K562 (cell line): ENCODE results near the gene FBXW8. TPM values are rescaled to one million over a fixed set of nuclear protein-coding genes. Genes with fewer than 3 reads are reported as not detected.

Experiments used
- ATAC-seq: fragments of 200-7000 bp; cut with Tn5 transposase; 3 replicates; pipeline ENCODE4 v1.9.1; 2020; ENCODE audit warnings: moderate library complexity
- BruUV-seq: library from RNA; stranded (reverse); fragments of 400-500 nt; replicated peaks from 2 replicates; lab custom pipeline; 2021; lab: Mats Ljungman, UMichigan
- CTCF ChIA-PET: fragments of 300-600 bp; formaldehyde crosslinking; extraction: SDS; loops from one replicate; lab custom pipeline; 2021; ENCODE audit warnings: low intra/inter-chr PET ratio; lab: Yijun Ruan, JAX
- POLR2A ChIA-PET: fragments of 300-600, 350-650 bp; sonication (Branson Sonifier 250); formaldehyde crosslinking; extraction: SDS; loops from one replicate; lab custom pipeline; 2021; ENCODE audit warnings: antibody characterized with exemption, inconsistent platforms; lab: Yijun Ruan, JAX
- DNase-seq, 4 experiments: peaks; one replicate each; pipeline versions ENCODE4 v3.0.0 to v3.0.0-alpha.2; 2011 to 2018; ENCODE audit warnings: low spot score in 3 of 4, mixed read lengths in 3 of 4; ENCODE audit errors: extremely low read depth in 1 of 4
- FAIRE-seq: peaks from 2 replicates; lab custom pipeline; 2011; peaks lifted over from hg19 to GRCh38; lab: Jason Lieb, UNC
- H2AFZ ChIP-seq: 2 replicates; pipeline ENCODE4 v1.6.0; 2011; ENCODE audit warnings: low read depth, low read length, control low read depth, inconsistent platforms
- H3K27ac ChIP-seq: fragments of 200-600 bp; 3 replicates; pipeline ENCODE4 v1.8.0; 2011; ENCODE audit warnings: low read depth, mild to moderate bottlenecking, control low read depth, inconsistent platforms, low read length, moderate library complexity, mixed read lengths; ENCODE audit errors: extremely low read depth
- H3K27me3 ChIP-seq, 2 experiments: fragments of 300-600 bp in 1 of 2; 2 replicates in 1 of 2; 3 replicates in 1 of 2; pipeline versions ENCODE4 v1.6.0 to v1.8.0; 2011; ENCODE audit warnings: inconsistent platforms in 2 of 2, low read length in 2 of 2, mild to moderate bottlenecking in 1 of 2, mixed read lengths in 1 of 2, moderate library complexity in 1 of 2; ENCODE audit not compliant: control insufficient read depth in 2 of 2, insufficient read depth in 2 of 2
- H3K36me3 ChIP-seq: fragments of 300-600 bp; 3 replicates; pipeline ENCODE4 v1.8.0; 2011; ENCODE audit warnings: mild to moderate bottlenecking, low read length, inconsistent platforms; ENCODE audit not compliant: control insufficient read depth, insufficient read depth
- H3K4me1 ChIP-seq, 2 experiments: fragments of 200-600 bp in 1 of 2; replicated peaks in 1 of 2; 2 replicates in 1 of 2; 3 replicates in 1 of 2; pipeline versions ENCODE4 v1.5.1 to v1.8.0; 2011; ENCODE audit warnings: inconsistent platforms in 2 of 2, low read length in 2 of 2, mild to moderate bottlenecking in 1 of 2, mixed read lengths in 1 of 2, moderate library complexity in 1 of 2; ENCODE audit not compliant: control insufficient read depth in 2 of 2, insufficient read depth in 2 of 2
- H3K4me2 ChIP-seq: 2 replicates; pipeline ENCODE4 v1.6.1; 2011; ENCODE audit warnings: low read length, control low read depth, inconsistent platforms, mixed read lengths; ENCODE audit not compliant: insufficient read depth
- H3K4me3 ChIP-seq: fragments of 200-600 bp; sonication (generic), shearing (Covaris generic); 2 replicates; pipeline ENCODE4 v1.5.1; 2016; ENCODE audit warnings: control low read depth, inconsistent platforms
- H3K79me2 ChIP-seq: fragments of 200-600 bp; 3 replicates; pipeline ENCODE4 v1.8.0; 2011; ENCODE audit warnings: low read length, inconsistent platforms; ENCODE audit not compliant: control insufficient read depth, insufficient read depth
- H3K9ac ChIP-seq, 2 experiments: 2 replicates each; pipeline versions ENCODE4 v1.6.0 to v1.6.1; 2011; ENCODE audit warnings: low read depth in 2 of 2, low read length in 2 of 2, control low read depth in 1 of 2, inconsistent platforms in 1 of 2, mild to moderate bottlenecking in 1 of 2, mixed read lengths in 1 of 2; ENCODE audit not compliant: insufficient read depth in 1 of 2
- H3K9me1 ChIP-seq: one replicate; pipeline ENCODE4 v1.6.0; 2011; ENCODE audit warnings: inconsistent platforms, mild to moderate bottlenecking, low read length, moderate library complexity; ENCODE audit not compliant: control insufficient read depth, insufficient read depth
- H3K9me3 ChIP-seq: replicated peaks from 2 replicates; pipeline ENCODE4 v1.5.1; 2011; ENCODE audit warnings: low read depth, low read length, inconsistent platforms; ENCODE audit not compliant: control insufficient read depth, insufficient read depth
- H4K20me1 ChIP-seq: replicated peaks from 2 replicates; pipeline ENCODE4 v1.6.1; 2011; ENCODE audit warnings: low read length, inconsistent platforms, mixed read lengths; ENCODE audit not compliant: control insufficient read depth, insufficient read depth
- DIDO1 ChIP-seq: fragments of 450-650 bp; IDR thresholded peaks from 2 replicates; pipeline ENCODE4 v1.6.1; 2016; ENCODE audit warnings: low read depth, missing biosample characterization, missing genetic modification characterization
- HNRNPK ChIP-seq: fragments of 200-400 bp; formaldehyde crosslinking; IDR thresholded peaks from one replicate; pipeline ENCODE4 v1.6.1; 2018; ENCODE audit warnings: mild to moderate bottlenecking, low read depth, low read length; ENCODE audit not compliant: poor library complexity, severe bottlenecking
- PHB2 ChIP-seq: fragments of 450-650 bp; IDR thresholded peaks from 2 replicates; pipeline ENCODE4 v1.6.1; 2017; ENCODE audit warnings: low read depth
- POU5F1 ChIP-seq: fragments of 150-350 bp; IDR thresholded peaks from 2 replicates; pipeline ENCODE4 v1.6.1; 2014; ENCODE audit warnings: borderline replicate concordance, low read length, low read depth, mild to moderate bottlenecking; ENCODE audit not compliant: partially characterized antibody
- PTTG1 ChIP-seq: fragments of 450-650 bp; IDR thresholded peaks from 2 replicates; pipeline ENCODE4 v1.6.1; 2016; ENCODE audit warnings: low read depth, mild to moderate bottlenecking, missing genetic modification characterization, missing compliant biosample characterization
- RCOR1 ChIP-seq, 2 experiments: IDR thresholded peaks; 2 replicates each; pipeline ENCODE4 v1.6.1; 2012; ENCODE audit warnings: low read depth in 2 of 2, low read length in 2 of 2, borderline replicate concordance in 1 of 2, improper control_type of control experiment in 1 of 2
- RFX7 ChIP-seq: fragments of 250-450 bp; sonication (Bioruptor Pico); IDR thresholded peaks from 2 replicates; pipeline ENCODE4 v1.5.1; 2021; ENCODE audit warnings: mild to moderate bottlenecking
- SMARCB1 ChIP-seq: IDR thresholded peaks from 2 replicates; pipeline ENCODE4 v1.6.1; 2011; ENCODE audit warnings: improper control_type of control experiment, low read depth; ENCODE audit not compliant: insufficient read length
- SRF ChIP-seq, 2 experiments: fragments of 250-450, 450-650 bp in 1 of 2; sonication (Bioruptor Pico) in 1 of 2; sonication (generic) in 1 of 2; formaldehyde crosslinking; IDR thresholded peaks; 2 replicates each; pipeline versions ENCODE4 v1.5.0 to v1.5.1; 2020 to 2022; ENCODE audit warnings: mild to moderate bottlenecking in 1 of 2, missing genetic modification reagents in 1 of 2
- SRSF7 ChIP-seq: fragments of 200-400 bp; formaldehyde crosslinking; optimal IDR thresholded peaks from 2 replicates; pipeline ENCODE3; 2017; ENCODE audit warnings: mild to moderate bottlenecking, low read depth, low read length
- TAF15 ChIP-seq: fragments of 200-400 bp; formaldehyde crosslinking; IDR thresholded peaks from 2 replicates; pipeline ENCODE4 v1.6.1; 2017; ENCODE audit warnings: mild to moderate bottlenecking, low read depth, low read length, moderate library complexity
- TOE1 ChIP-seq, 2 experiments: fragments of 450-650 bp in 1 of 2; sonication (generic) in 1 of 2; formaldehyde crosslinking in 1 of 2; IDR thresholded peaks; 2 replicates each; pipeline versions ENCODE4 v1.7.1 to v1.8.0; 2016 to 2022; ENCODE audit warnings: borderline replicate concordance in 2 of 2, mild to moderate bottlenecking in 2 of 2, antibody characterized with exemption in 1 of 2, inconsistent platforms in 1 of 2, low read depth in 1 of 2, missing genetic modification reagents in 1 of 2, moderate library complexity in 1 of 2
- TSC22D4 ChIP-seq: fragments of 450-650 bp; IDR thresholded peaks from 2 replicates; pipeline ENCODE4 v1.6.1; 2016; ENCODE audit warnings: missing genetic modification characterization, missing biosample characterization, control low read depth
- ZFP36 ChIP-seq: fragments of 150-350 bp; IDR thresholded peaks from 2 replicates; pipeline ENCODE4 v1.6.1; 2018; ENCODE audit warnings: low read length, low read depth; ENCODE audit not compliant: partially characterized antibody
- ZNF347 ChIP-seq: fragments of 450-650 bp; formaldehyde crosslinking; IDR thresholded peaks from 2 replicates; pipeline ENCODE4 v1.4.0; 2020; ENCODE audit warnings: low read depth, mild to moderate bottlenecking, moderate library complexity
- WGBS: fragments of 100-300 bp; shearing (Covaris generic); methylation state at CpG from one replicate; pipeline ENCODE4 v1.1.6; 2016; ENCODE audit warnings: low coverage, mixed read lengths; ENCODE audit not compliant: insufficient coverage; ENCODE audit errors: missing lambda C conversion rate; 5-methylcytosine and 5-hydroxymethylcytosine counted together
- in situ Hi-C: fragments of 300-500 bp; cut with MboI; formaldehyde crosslinking; loops from 4 replicates; pipeline ENCODE4 v1.15.0; 2018; ENCODE audit warnings: inconsistent platforms, mixed read lengths
- intact Hi-C: fragments of 100-400 bp; cut with micrococcal nuclease; formaldehyde crosslinking; loops from 2 replicates; pipeline ENCODE4 v1.14.2; 2022
- polyA plus RNA-seq, 8 experiments: library from polyadenylated mRNA; depleted of rRNA in 4 of 8; stranded (reverse) in 5 of 8; unstranded in 3 of 8; fragments of >200 nt; fragmentation: Nextera tagmentation in 2 of 8; fragmentation: Illumina TruSeq in 1 of 8; extraction: Ambion mirVana in 2 of 8; extraction: Trizol in 1 of 8; gene quantifications; 2 replicates each; pipeline versions ENCODE4 v1.2.1 to v1.2.3, GENCODE V29; 2011 to 2014; ENCODE audit warnings: inconsistent platforms in 1 of 8, missing spikeins in 1 of 8
- total RNA-seq, 7 experiments: library from RNA; depleted of rRNA in 6 of 7; stranded (reverse); fragments of >200 nt in 6 of 7; fragmentation: Illumina TruSeq in 2 of 7; extraction: Trizol in 2 of 7; gene quantifications; 2 replicates each; pipeline versions ENCODE4 v1.2.1 to v1.2.3, GENCODE V29; 2011 to 2021; ENCODE audit warnings: low replicate concordance in 1 of 7
- TF ChIP-seq, protein P1 (sequence below), 2 experiments: IDR thresholded peaks; 2 replicates each; pipeline ENCODE4 v1.6.1; 2012; ENCODE audit warnings: improper control_type of control experiment in 2 of 2, low read depth in 2 of 2, low read length in 2 of 2, borderline replicate concordance in 1 of 2

The FBXW8 gene
- total and polyA plus RNA-seq, 9 of the 15 experiments (the other 6 are each of a cell fraction or from before 2014, with no cell fraction given) = 0.58 to 8.3 (median 4.4) TPM

DNA sequence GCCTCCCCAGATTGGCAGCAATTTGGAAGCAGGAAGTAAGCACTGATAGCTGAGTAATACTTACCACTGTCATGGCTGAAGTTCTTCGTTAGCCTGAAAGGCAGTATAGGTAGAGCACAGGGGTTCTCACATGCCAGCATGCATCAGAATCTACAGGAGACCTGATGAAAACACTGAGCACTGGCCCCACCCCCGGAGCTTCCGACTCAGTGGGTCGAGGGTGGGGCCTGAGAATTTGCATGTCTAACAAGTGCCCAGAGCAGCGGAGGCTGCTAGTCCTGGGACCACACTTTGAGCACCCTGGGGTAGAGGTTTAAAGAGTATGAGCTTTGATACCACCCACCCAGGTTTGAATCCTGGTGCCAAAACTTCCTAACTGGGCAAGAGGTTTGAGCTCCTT is 89.6 kb downstream of the FBXW8 start:
- WGBS = 39% methylated on average over 5 of the region's 5 CpGs
- H2AFZ ChIP-seq = no peak overlapping the region
- no peak for FAIRE-seq
- no peak for TF ChIP-seq ZNF347
- no peak for TF ChIP-seq RFX7 (CRISPR knock-in tag)
- no peak for TF ChIP-seq PHB2
- no peak for TF ChIP-seq HNRNPK
- TF ChIP-seq, protein P1, sequence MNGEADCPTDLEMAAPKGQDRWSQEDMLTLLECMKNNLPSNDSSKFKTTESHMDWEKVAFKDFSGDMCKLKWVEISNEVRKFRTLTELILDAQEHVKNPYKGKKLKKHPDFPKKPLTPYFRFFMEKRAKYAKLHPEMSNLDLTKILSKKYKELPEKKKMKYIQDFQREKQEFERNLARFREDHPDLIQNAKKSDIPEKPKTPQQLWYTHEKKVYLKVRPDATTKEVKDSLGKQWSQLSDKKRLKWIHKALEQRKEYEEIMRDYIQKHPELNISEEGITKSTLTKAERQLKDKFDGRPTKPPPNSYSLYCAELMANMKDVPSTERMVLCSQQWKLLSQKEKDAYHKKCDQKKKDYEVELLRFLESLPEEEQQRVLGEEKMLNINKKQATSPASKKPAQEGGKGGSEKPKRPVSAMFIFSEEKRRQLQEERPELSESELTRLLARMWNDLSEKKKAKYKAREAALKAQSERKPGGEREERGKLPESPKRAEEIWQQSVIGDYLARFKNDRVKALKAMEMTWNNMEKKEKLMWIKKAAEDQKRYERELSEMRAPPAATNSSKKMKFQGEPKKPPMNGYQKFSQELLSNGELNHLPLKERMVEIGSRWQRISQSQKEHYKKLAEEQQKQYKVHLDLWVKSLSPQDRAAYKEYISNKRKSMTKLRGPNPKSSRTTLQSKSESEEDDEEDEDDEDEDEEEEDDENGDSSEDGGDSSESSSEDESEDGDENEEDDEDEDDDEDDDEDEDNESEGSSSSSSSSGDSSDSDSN (IDR thresholded peaks at IDR 0.05; ENCODE audit: borderline replicate concordance in 1 of 2, low read depth in 2 of 2, low read length in 2 of 2) = no peak
- TF ChIP-seq ZFP36 = no peak
- TF ChIP-seq DIDO1 (tag) = no peak
- TF ChIP-seq POU5F1 = no peak
- TF ChIP-seq SRSF7 = no peak
- TF ChIP-seq TOE1 (IDR thresholded peaks at IDR 0.05; ENCODE audit: borderline replicate concordance) = no peak
- no peak for TF ChIP-seq TOE1 (CRISPR knock-in tag; IDR thresholded peaks at IDR 0.05; ENCODE audit: borderline replicate concordance, low read depth)
- TF ChIP-seq SMARCB1 = no peak
- TF ChIP-seq TAF15 = no peak
- no peak for TF ChIP-seq PTTG1
- TF ChIP-seq TSC22D4 (tag) = no peak
- TF ChIP-seq SRF (CRISPR knock-in tag; IDR thresholded peaks at IDR 0.05) = no peak
- no peak for TF ChIP-seq RCOR1 (IDR thresholded peaks at IDR 0.05; ENCODE audit: borderline replicate concordance in 1 of 2, low read depth in 2 of 2, low read length in 2 of 2)

More for the DNA sequence above, 89.6 kb downstream of the FBXW8 start:
- H3K4me2 ChIP-seq = no peak overlapping the region
- H4K20me1 ChIP-seq = no peaks in the 10 kb centered on the region
- no TSS peak for BruUV-seq
- H3K9ac ChIP-seq = no peak overlapping the region
- no peaks in the 10 kb centered on the region for H3K9me1 ChIP-seq
- H3K27ac ChIP-seq = no peak overlapping the region
- H3K4me1 ChIP-seq = peaks cover 5 to 8% of the 10 kb centered on the region in 2 experiments
- no peaks in the 10 kb centered on the region for H3K9me3 ChIP-seq
- H3K36me3 ChIP-seq = peaks cover 2% of the 10 kb centered on the region; the same call in 1 of the 3 replicates
- CTCF ChIA-PET = no interaction called here
- intact Hi-C loops = no loop called here
- POLR2A ChIA-PET = interaction anchor here (0.7 to 1.6 kb wide), 4 partner anchors 9 to 142 kb away, joined by 3 to 6 read pairs (median 4); no protein-coding TSS in a partner anchor
- H3K4me3 ChIP-seq = no peak overlapping the region
- in situ Hi-C loops = no loop called here
- no peaks in the 10 kb centered on the region for H3K27me3 ChIP-seq
- H3K79me2 ChIP-seq = no peaks in the 10 kb centered on the region
- no peak for ATAC-seq
- no peak for DNase-seq
